Adrenal gland (tissue), 5 donors: ENCODE results near the gene NF1.

Experiments
- CTCF ChIP-seq, 6 experiments: fragments of 450-650 bp in 4 of 6; fragments of 200-600 bp in 2 of 6; sonication (generic) in 1 of 6; IDR thresholded peaks; 1 replicate in 5 of 6; 2 replicates in 1 of 6; pipeline versions ENCODE4 v1.5.1 to v1.8.0; 2016 to 2021; ENCODE audit warnings: antibody characterized with exemption in 6 of 6, mild to moderate bottlenecking in 2 of 6, moderate library complexity in 1 of 6
- POLR2A ChIP-seq, 2 donors: fragments of 450-650 bp; IDR thresholded peaks; one replicate each; pipeline ENCODE4 v1.6.1; 2017; ENCODE audit warnings: antibody characterized with exemption in 2 of 2, mild to moderate bottlenecking in 2 of 2, moderate library complexity in 1 of 2
- donor health status: DM: no; HTN: no; CAD: no.

GRCh38 chr17:31236712-31237111 lies 141.9 kb downstream of the NF1 start:
- TF ChIP-seq CTCF (IDR thresholded peaks at IDR 0.05) (no peak), POLR2A (IDR thresholded peaks at IDR 0.05) (no peak)
